H9 (cell line): ENCODE data around the gene LMLN. TPM values are rescaled to one million over a fixed set of nuclear protein-coding genes. Genes with fewer than 3 reads are reported as not detected.

ENCODE experiments used
- DNase-seq: peaks from one replicate; pipeline ENCODE4 v3.0.0-alpha.2; 2017
- H2AFZ ChIP-seq: one replicate; pipeline ENCODE4 v1.6.1; 2013; ENCODE audit warnings: mild to moderate bottlenecking, low read length, control low read depth, moderate library complexity
- H2AK5ac ChIP-seq: 2 replicates; pipeline ENCODE4 v1.6.1; 2013; ENCODE audit warnings: low read length, control low read depth, mixed read lengths; ENCODE audit not compliant: insufficient read length
- H2BK120ac ChIP-seq: one replicate; pipeline ENCODE4 v1.6.1; 2013; ENCODE audit warnings: low read depth, mild to moderate bottlenecking, low read length, control low read depth, inconsistent platforms; ENCODE audit not compliant: poor library complexity, severe bottlenecking
- H2BK12ac ChIP-seq: 2 replicates; pipeline ENCODE4 v1.6.1; 2013; ENCODE audit warnings: low read length, control low read depth, mixed read lengths, low read depth; ENCODE audit not compliant: insufficient read length
- H2BK15ac ChIP-seq: 2 replicates; pipeline ENCODE4 v1.6.1; 2013; ENCODE audit warnings: low read depth, low read length, control low read depth
- H2BK20ac ChIP-seq: one replicate; pipeline ENCODE4 v1.6.1; 2013; ENCODE audit warnings: low read depth, mild to moderate bottlenecking, low read length, control low read depth, inconsistent platforms; ENCODE audit not compliant: poor library complexity, severe bottlenecking
- H2BK5ac ChIP-seq: 2 replicates; pipeline ENCODE4 v1.6.1; 2013; ENCODE audit warnings: low read length, control low read depth, mixed read lengths; ENCODE audit not compliant: insufficient read length
- H3K14ac ChIP-seq: 2 replicates; pipeline ENCODE4 v1.6.1; 2013; ENCODE audit warnings: low read length, control low read depth; ENCODE audit not compliant: insufficient read depth
- H3K18ac ChIP-seq: 2 replicates; pipeline ENCODE4 v1.6.1; 2013; ENCODE audit warnings: low read depth, mild to moderate bottlenecking, mixed read lengths, low read length, control low read depth; ENCODE audit not compliant: insufficient read length
- H3K23ac ChIP-seq: 2 replicates; pipeline ENCODE4 v1.6.1; 2013; ENCODE audit warnings: low read length, control low read depth, mixed read lengths, low read depth; ENCODE audit not compliant: insufficient read length
- H3K23me2 ChIP-seq: 2 replicates; pipeline ENCODE4 v1.6.1; 2013; ENCODE audit warnings: low read depth, mild to moderate bottlenecking, mixed read lengths, low read length, control low read depth; ENCODE audit not compliant: insufficient read length, poor library complexity, severe bottlenecking
- H3K27ac ChIP-seq: 2 replicates; pipeline ENCODE4 v1.5.1; 2013; ENCODE audit warnings: low read length, control low read depth, mixed read lengths, low read depth; ENCODE audit not compliant: insufficient read length
- H3K27me3 ChIP-seq: 2 replicates; pipeline ENCODE4 v1.6.1; 2013; ENCODE audit warnings: low read length, control low read depth, inconsistent platforms; ENCODE audit not compliant: insufficient read depth
- H3K4ac ChIP-seq: 2 replicates; pipeline ENCODE4 v1.6.1; 2013; ENCODE audit warnings: low read depth, mild to moderate bottlenecking, control low read depth, inconsistent platforms, low read length, moderate library complexity
- H3K4me1 ChIP-seq: 2 replicates; pipeline ENCODE4 v1.6.1; 2013; ENCODE audit warnings: low read length, control low read depth, inconsistent platforms; ENCODE audit not compliant: insufficient read depth
- H3K4me2 ChIP-seq: 2 replicates; pipeline ENCODE4 v1.6.1; 2013; ENCODE audit warnings: low read length, control low read depth, mixed read lengths; ENCODE audit not compliant: insufficient read length, insufficient read depth
- H3K56ac ChIP-seq: 2 replicates; pipeline ENCODE4 v1.6.1; 2013; ENCODE audit warnings: low read depth, mild to moderate bottlenecking, mixed read lengths, low read length, control low read depth; ENCODE audit not compliant: insufficient read length
- H3K79me1 ChIP-seq: 2 replicates; pipeline ENCODE4 v1.6.1; 2013; ENCODE audit warnings: low read depth, mild to moderate bottlenecking, moderate library complexity, low read length, control low read depth, inconsistent platforms; ENCODE audit not compliant: insufficient read depth, poor library complexity, severe bottlenecking
- H3K79me2 ChIP-seq: 2 replicates; pipeline ENCODE4 v1.6.1; 2013; ENCODE audit warnings: low read length, control low read depth, inconsistent platforms; ENCODE audit not compliant: insufficient read depth
- H3K9ac ChIP-seq: 2 replicates; pipeline ENCODE4 v1.6.1; 2013; ENCODE audit warnings: low read length, control low read depth, mixed read lengths; ENCODE audit not compliant: insufficient read length; ENCODE audit errors: extremely low read depth
- H3K9me3 ChIP-seq: one replicate; pipeline ENCODE4 v1.6.1; 2013; ENCODE audit warnings: low read depth, low read length, inconsistent platforms; ENCODE audit not compliant: control insufficient read depth
- H3T11ph ChIP-seq: one replicate; pipeline ENCODE4 v1.6.1; 2013; ENCODE audit warnings: mild to moderate bottlenecking, low read length, control low read depth, inconsistent platforms
- H4K20me1 ChIP-seq: one replicate; pipeline ENCODE4 v1.6.1; 2013; ENCODE audit not compliant: control insufficient read depth, insufficient read length, insufficient read depth
- H4K5ac ChIP-seq: 2 replicates; pipeline ENCODE4 v1.6.1; 2013; ENCODE audit warnings: low read depth, mild to moderate bottlenecking, mixed read lengths, low read length, control low read depth; ENCODE audit not compliant: insufficient read length
- H4K8ac ChIP-seq: replicated peaks from 2 replicates; pipeline ENCODE4 v1.6.1; 2013; ENCODE audit warnings: low read length, control low read depth, mixed read lengths, low read depth; ENCODE audit not compliant: insufficient read length
- H4K91ac ChIP-seq: 2 replicates; pipeline ENCODE4 v1.6.1; 2013; ENCODE audit warnings: low read depth, mild to moderate bottlenecking, moderate library complexity, mixed read lengths, low read length, control low read depth; ENCODE audit not compliant: insufficient read length
- H3K27ac Mint-ChIP-seq, 3 experiments: 2 replicates in 2 of 3; 3 replicates in 1 of 3; pipeline ENCODE4 v1.8.0; 2020 to 2021; ENCODE audit warnings: mixed read lengths in 3 of 3, mild to moderate bottlenecking in 1 of 3, moderate library complexity in 1 of 3
- H3K27me3 Mint-ChIP-seq: 2 replicates; pipeline ENCODE4 v1.8.0; 2021; ENCODE audit warnings: low read depth, mild to moderate bottlenecking, moderate library complexity, mixed read lengths
- H3K36me3 Mint-ChIP-seq, 3 experiments: 2 replicates in 2 of 3; 3 replicates in 1 of 3; pipeline ENCODE4 v1.8.0; 2020 to 2021; ENCODE audit warnings: low read depth in 3 of 3, mixed read lengths in 3 of 3; ENCODE audit not compliant: insufficient read depth in 1 of 3
- H3K4me1 Mint-ChIP-seq, 2 experiments: 2 replicates each; pipeline ENCODE4 v1.8.0; 2020; ENCODE audit warnings: mixed read lengths in 2 of 2
- H3K4me3 Mint-ChIP-seq, 2 experiments: 2 replicates in 1 of 2; 3 replicates in 1 of 2; pipeline ENCODE4 v1.8.0; 2020 to 2021; ENCODE audit warnings: mild to moderate bottlenecking in 2 of 2, mixed read lengths in 2 of 2, moderate library complexity in 1 of 2
- H3K9me3 Mint-ChIP-seq, 2 experiments: 2 replicates in 1 of 2; 3 replicates in 1 of 2; pipeline ENCODE4 v1.8.0; 2020; ENCODE audit warnings: mild to moderate bottlenecking in 2 of 2, mixed read lengths in 2 of 2, moderate library complexity in 1 of 2
- WGBS: extraction: QIAGEN DNeasy Blood & Tissue Kit; methylation state at CpG from one replicate; pipeline ENCODE4 v1.1.7; 2013; ENCODE audit warnings: missing lambda C conversion rate, low lambda C conversion rate, mixed read lengths; ENCODE audit not compliant: insufficient read length; ENCODE audit errors: extremely low coverage; 5-methylcytosine and 5-hydroxymethylcytosine counted together
- total RNA-seq: library from RNA; stranded (reverse); gene quantifications from 2 replicates; pipeline ENCODE4 v1.2.1, GENCODE V29; 2021
- TF ChIP-seq, protein P1 (sequence below): fragments of 200-600 bp; sonication (generic); conservative IDR thresholded peaks from 3 replicates; pipeline ENCODE4 v1.8.0; 2021; ENCODE audit warnings: antibody characterized with exemption, mild to moderate bottlenecking

The LMLN gene
- total RNA-seq, 1 experiment from 2014 or later = 3.8 TPM

DNA sequence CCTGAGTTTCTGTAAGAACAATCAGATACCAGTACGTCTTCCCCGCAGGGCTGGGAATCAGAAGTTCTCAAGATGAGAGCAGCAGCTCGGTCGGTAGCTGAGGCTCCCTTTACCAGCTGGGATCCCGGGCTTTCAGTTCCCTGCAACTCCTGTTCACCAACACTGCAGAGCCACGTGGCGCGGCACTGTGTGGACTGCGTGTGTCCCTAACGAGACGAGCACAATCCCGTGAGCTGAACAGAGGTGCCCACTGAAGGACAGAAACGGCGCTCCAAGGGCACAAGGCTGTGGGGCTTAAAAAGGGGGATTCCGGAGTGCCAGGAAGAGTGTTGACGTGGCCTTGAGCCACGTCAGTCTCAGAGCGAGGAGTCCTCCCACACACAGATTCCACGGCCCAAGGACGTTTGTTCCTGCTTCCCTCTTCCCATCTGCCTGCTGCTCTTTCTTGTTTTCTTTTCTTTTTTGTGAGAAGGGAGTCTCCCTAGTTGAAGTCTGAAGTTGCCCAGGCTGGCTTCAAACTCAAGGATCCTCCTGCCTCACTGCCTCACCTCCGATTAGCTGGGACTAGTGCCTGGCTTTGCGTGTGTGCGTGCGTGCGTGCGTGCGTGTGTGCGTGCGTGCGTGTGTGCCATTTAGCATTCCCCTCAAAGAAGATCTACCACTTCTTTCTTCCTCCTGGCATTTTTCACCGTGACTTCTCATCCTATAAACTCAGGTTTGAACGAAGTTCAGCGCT lies 47.1 kb upstream of the LMLN start:
- Histone ChIP-seq H4K91ac (no peak overlapping the region), H3K9ac (no peak overlapping the region), H3K14ac (no peak overlapping the region), H2AFZ (no peak overlapping the region), H3K79me1 (no peaks in the 10 kb centered on the region), H4K20me1 (no peaks in the 10 kb centered on the region), H3K27me3 (no peaks in the 10 kb centered on the region), H3T11ph (no peak overlapping the region), H2AK5ac (no peak overlapping the region), H3K27ac (no peak overlapping the region), H3K4me1 (peaks cover 3% of the 10 kb centered on the region; the same call in 1 of the 2 replicates), H2BK15ac (no peak overlapping the region), H3K23ac (no peak overlapping the region), H3K18ac (no peak overlapping the region), H2BK5ac (no peak overlapping the region), H2BK20ac (no peak overlapping the region), H3K4ac (no peak overlapping the region), H3K9me3 (no peaks in the 10 kb centered on the region), H3K56ac (no peak overlapping the region), H3K4me2 (no peak overlapping the region), H4K8ac (no peak overlapping the region), H3K23me2 (no peaks in the 10 kb centered on the region), H4K5ac (no peak overlapping the region), H2BK120ac (no peak overlapping the region), H2BK12ac (no peak overlapping the region), H3K79me2 (no peaks in the 10 kb centered on the region)
- Mint-ChIP-seq H3K4me3 (peak overlapping the region in 1 of 2 experiments; percentile 23; a peak in 1 of 5 replicates), H3K27me3 (no peaks in the 10 kb centered on the region), H3K27ac (peak overlapping the region; percentile 37 to 89 (median 41); a peak in 5 of 7 replicates), H3K4me1 (peaks cover 16 to 17% of the 10 kb centered on the region in 2 experiments), H3K9me3 (no peaks in the 10 kb centered on the region), H3K36me3 (no peaks in the 10 kb centered on the region; a peak in 1 of 7 replicates)
- TF ChIP-seq, protein P1, sequence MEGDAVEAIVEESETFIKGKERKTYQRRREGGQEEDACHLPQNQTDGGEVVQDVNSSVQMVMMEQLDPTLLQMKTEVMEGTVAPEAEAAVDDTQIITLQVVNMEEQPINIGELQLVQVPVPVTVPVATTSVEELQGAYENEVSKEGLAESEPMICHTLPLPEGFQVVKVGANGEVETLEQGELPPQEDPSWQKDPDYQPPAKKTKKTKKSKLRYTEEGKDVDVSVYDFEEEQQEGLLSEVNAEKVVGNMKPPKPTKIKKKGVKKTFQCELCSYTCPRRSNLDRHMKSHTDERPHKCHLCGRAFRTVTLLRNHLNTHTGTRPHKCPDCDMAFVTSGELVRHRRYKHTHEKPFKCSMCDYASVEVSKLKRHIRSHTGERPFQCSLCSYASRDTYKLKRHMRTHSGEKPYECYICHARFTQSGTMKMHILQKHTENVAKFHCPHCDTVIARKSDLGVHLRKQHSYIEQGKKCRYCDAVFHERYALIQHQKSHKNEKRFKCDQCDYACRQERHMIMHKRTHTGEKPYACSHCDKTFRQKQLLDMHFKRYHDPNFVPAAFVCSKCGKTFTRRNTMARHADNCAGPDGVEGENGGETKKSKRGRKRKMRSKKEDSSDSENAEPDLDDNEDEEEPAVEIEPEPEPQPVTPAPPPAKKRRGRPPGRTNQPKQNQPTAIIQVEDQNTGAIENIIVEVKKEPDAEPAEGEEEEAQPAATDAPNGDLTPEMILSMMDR = no peak
- peak; percentile 30 for DNase-seq
- no CpG with 5 or more reads among the region's 33 CpGs for WGBS
